Measurements from ENCODE around the gene DOK7.
A peak's percentile ranks its signal among the peaks of the same experiment; 100 is the strongest.

Gene DOK7

DNA sequence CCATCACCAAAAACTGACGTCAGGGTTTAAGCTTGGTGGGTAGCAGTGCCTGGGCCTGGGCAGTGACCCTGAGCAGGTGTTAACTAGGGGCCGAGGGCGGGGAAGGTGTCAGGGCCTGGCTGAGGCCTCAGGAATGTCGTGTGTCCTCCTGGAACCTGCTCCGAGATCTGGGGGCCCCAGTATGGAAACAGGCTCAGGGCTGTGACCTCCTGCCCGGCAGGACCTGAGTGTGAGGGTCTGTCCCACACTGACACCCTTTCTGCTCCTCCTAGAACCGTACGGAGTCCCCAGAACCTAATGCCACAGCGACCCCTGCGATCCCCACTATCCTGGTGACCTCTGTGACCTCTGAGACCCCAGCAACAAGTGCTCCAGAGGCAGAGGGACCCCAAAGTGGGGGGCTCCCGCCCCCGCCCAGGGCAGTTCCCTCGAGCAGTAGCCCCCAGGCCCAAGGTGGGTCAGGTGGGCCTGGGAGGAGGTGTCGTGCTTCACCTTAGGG is 20.6 kb upstream of the DOK7 start:
- no peak overlapping the region for H3K27ac ChIP-seq (ENCODE audit: poor library complexity, severe bottlenecking)
- ATAC-seq (ENCODE audit: low read depth) (no peak), DNase-seq (ENCODE audit: low spot score) (no peak)

DNA sequence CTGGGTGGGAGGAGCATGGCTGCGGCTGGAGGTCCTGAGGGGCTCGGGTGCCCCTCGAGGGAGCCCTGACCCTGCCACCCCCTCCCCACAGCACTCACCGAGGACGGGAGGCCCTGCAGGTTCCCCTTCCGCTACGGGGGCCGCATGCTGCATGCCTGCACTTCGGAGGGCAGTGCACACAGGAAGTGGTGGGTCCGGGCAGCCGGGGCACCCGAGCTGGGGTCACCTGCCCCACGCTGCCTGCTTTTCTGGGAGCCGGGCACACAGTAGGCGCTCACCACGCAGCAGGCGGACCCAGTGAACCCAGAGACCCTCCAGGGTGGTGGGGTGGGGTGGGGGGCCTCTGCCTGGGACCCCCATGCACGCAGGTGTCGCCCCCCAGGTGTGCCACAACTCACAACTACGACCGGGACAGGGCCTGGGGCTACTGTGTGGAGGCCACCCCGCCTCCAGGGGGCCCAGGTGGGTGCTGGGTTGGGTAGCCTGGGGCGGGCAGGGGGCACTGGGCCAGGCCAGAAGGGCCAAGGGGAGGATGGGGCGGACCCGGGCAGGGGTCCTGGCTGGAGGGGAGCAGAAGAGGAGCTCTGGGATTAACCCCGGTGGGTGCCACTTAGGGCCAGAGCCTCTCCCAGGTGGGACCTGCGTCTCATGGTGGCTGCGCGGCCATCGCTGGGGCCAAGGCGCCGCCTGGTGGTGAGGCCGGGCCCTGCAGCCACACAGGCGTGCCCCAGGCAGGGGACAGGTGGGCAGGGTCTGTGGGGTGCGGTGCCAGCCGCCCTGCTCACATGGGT is 20.0 kb upstream of the DOK7 start:
- Histone ChIP-seq H3K4me1 (ENCODE audit: insufficient read depth, poor library complexity, severe bottlenecking) (peaks cover 12% of the 10 kb centered on the region), H3K27me3 (ENCODE audit: insufficient read depth, poor library complexity, severe bottlenecking) (no peaks in the 10 kb centered on the region), H3K36me3 (ENCODE audit: low read depth) (no peaks in the 10 kb centered on the region), H3K4me3 (ENCODE audit: severe bottlenecking) (no peak overlapping the region), H3K27ac (ENCODE audit: poor library complexity, severe bottlenecking) (no peak overlapping the region), H3K9me3 (ENCODE audit: severe bottlenecking) (no peaks in the 10 kb centered on the region)
- peak; percentile 65 for ATAC-seq (ENCODE audit: low read depth)
- peak; percentile 96 for TF ChIP-seq CTCF (IDR thresholded peaks at IDR 0.05; ENCODE audit: poor library complexity, severe bottlenecking)
- no peak for DNase-seq (ENCODE audit: low spot score)

More for the DNA sequence above, 20.6 kb upstream of the DOK7 start:
- H3K36me3 ChIP-seq (ENCODE audit: low read depth), result no peaks in the 10 kb centered on the region
- no peak for TF ChIP-seq CTCF (IDR thresholded peaks at IDR 0.05; ENCODE audit: poor library complexity, severe bottlenecking)
- no peak overlapping the region for H3K4me3 ChIP-seq (ENCODE audit: severe bottlenecking)
- no peaks in the 10 kb centered on the region for H3K9me3 ChIP-seq (ENCODE audit: severe bottlenecking)
- peaks cover 15% of the 10 kb centered on the region for H3K4me1 ChIP-seq (ENCODE audit: insufficient read depth, poor library complexity, severe bottlenecking)
- H3K27me3 ChIP-seq (ENCODE audit: insufficient read depth, poor library complexity, severe bottlenecking), result no peaks in the 10 kb centered on the region

DNA sequence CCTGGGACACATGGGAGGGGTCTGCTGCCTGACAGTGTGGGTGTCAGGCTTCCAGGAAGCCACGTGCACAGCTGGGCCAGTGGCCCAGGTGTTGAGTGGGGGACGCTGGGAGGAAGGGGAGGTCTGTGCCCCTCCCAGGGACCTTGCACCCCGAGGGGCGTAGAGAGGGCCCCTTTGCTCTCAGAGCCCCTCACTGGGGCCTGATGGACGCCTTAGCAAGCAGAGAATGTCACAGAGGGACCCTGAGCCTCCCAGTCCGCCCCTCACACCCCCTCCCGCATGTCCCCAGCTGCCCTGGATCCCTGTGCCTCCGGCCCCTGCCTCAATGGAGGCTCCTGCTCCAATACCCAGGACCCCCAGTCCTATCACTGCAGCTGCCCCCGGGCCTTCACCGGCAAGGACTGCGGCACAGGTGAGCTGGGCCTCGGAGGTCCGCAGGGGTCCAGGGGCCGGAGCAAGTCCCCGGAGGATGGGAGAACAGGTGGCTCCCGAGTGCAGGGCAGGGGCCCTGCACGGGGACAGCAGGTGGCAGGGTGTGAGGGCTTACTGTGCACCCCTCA is 19.3 kb upstream of the DOK7 start:
- TF ChIP-seq CTCF (IDR thresholded peaks at IDR 0.05; ENCODE audit: poor library complexity, severe bottlenecking), result peak; percentile 81
- Histone ChIP-seq H3K4me1 (ENCODE audit: insufficient read depth, poor library complexity, severe bottlenecking) (peaks cover 12% of the 10 kb centered on the region), H3K4me3 (ENCODE audit: severe bottlenecking) (no peak overlapping the region), H3K27ac (ENCODE audit: poor library complexity, severe bottlenecking) (no peak overlapping the region), H3K9me3 (ENCODE audit: severe bottlenecking) (no peaks in the 10 kb centered on the region), H3K27me3 (ENCODE audit: insufficient read depth, poor library complexity, severe bottlenecking) (no peaks in the 10 kb centered on the region), H3K36me3 (ENCODE audit: low read depth) (no peaks in the 10 kb centered on the region)
- ATAC-seq (ENCODE audit: low read depth) (no peak), DNase-seq (ENCODE audit: low spot score) (no peak)

GRCh38 chr4:3444351-3445110 is 18.6 kb upstream of the DOK7 start:
- H3K4me1 ChIP-seq (ENCODE audit: insufficient read depth, poor library complexity, severe bottlenecking), result peaks cover 12% of the 10 kb centered on the region
- no peak for ATAC-seq (ENCODE audit: low read depth)

More at GRCh38 chr4:3444351-3445110, 18.6 kb upstream of the DOK7 start:
- H3K4me3 ChIP-seq (ENCODE audit: severe bottlenecking), result no peak overlapping the region
- DNase-seq (ENCODE audit: low spot score), result no peak
- no peak overlapping the region for H3K27ac ChIP-seq (ENCODE audit: poor library complexity, severe bottlenecking)
- no peaks in the 10 kb centered on the region for H3K27me3 ChIP-seq (ENCODE audit: insufficient read depth, poor library complexity, severe bottlenecking)
- H3K9me3 ChIP-seq (ENCODE audit: severe bottlenecking), result no peaks in the 10 kb centered on the region
- H3K36me3 ChIP-seq (ENCODE audit: low read depth), result no peaks in the 10 kb centered on the region
- no peak for TF ChIP-seq CTCF (IDR thresholded peaks at IDR 0.05; ENCODE audit: poor library complexity, severe bottlenecking)

Data from RWPE2 (cell line).